Activated effector memory CD4-positive, alpha-beta T cell treated with Interleukin-2 at 50 U/mL for 16 hours (primary cell): ENCODE results near the gene ACER1.
A peak's percentile ranks its signal among the peaks of the same experiment; 100 is the strongest.
"Not testable (repeated sequence)": the region's sequence is repeated elsewhere in the genome, so short reads cannot be mapped to it uniquely, and the experiment has no call there.

Experiments used
- DNase-seq: peaks from one replicate; pipeline ENCODE4 v3.0.0-alpha.2; 2020

ACER1 gene, protein sequence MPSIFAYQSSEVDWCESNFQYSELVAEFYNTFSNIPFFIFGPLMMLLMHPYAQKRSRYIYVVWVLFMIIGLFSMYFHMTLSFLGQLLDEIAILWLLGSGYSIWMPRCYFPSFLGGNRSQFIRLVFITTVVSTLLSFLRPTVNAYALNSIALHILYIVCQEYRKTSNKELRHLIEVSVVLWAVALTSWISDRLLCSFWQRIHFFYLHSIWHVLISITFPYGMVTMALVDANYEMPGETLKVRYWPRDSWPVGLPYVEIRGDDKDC

DNA sequence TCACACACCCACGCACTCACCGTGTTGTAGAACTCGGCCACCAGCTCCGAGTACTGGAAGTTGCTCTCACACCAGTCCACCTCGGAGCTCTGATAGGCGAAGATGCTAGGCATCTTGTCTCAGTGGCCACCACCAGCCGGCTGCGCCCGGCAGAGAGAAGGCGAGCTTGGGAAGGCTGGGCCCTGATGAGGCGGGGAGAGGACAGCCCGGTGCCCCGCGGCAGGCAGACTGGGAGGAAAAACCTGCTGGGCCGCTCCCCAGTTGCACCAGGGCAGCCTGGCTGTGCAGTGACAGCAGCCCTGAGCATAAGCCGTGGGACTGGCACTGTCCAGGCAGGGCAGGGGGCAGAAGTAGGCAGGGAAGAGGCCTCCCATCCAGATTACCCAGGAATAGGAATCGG lies at the start of gene ACER1:
Gene ACER1, minus strand, starts transcription at position 174 of the 400 bp plus-strand sequence. Its CDS starts 61 bp downstream, at position 113.
- DNase-seq, result no peak

DNA sequence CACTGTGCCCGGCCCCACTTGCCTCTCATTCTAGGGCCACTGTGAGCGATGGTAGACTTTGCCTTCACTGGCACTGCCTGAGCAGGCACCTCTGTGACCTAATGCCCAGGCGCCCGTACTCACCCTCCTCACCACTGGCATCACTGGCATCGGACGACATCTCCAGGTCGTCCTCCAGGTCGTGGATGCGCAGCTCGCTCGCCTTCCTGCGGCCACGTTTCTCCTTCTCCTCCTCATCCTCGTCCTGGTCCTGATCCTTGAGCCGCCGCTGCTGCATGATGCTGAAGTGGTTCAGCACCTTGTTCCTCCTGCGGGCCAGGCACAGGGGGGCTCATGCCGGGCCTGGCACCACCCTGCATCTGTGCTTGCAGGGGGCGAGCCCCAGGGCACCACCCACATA lies 49.8 kb upstream of the ACER1 start:
- DNase-seq, result no peak

DNA sequence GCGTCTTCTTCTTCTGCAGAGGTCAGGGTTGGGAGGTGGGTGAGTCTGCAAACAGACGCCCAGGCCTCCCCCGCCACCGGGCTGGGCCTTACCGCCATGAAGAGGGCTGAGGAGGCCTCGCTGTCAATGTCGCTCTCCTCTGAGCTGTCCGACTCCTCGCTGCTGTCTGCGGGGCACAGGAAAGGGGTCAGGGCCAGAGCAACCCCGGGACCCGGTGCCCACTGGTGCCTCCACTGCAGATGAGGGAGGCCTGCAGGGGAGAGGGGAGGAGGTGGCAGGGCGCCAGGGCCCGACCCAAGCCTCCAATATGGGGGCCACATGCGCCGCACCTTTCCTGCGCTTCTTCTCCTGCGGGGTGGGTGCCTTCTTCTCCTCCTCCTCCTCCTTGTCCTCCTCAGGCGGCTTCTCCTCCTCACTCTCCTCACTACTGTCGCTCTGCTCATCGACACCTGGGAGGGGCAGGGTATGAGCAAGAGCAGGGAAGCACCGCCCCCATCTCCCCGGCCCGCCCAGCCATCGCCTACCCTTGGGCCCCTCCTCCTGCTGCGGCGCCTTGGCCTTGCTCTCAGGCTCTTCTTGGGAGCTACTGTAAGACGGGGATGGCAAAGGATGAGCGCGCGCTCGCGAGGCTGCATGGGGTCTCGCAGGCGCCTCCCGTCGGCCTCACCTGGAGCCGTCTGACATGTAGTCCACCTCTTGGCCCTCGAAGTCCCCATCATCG lies 47.8 kb upstream of the ACER1 start:
- no peak for DNase-seq

DNA sequence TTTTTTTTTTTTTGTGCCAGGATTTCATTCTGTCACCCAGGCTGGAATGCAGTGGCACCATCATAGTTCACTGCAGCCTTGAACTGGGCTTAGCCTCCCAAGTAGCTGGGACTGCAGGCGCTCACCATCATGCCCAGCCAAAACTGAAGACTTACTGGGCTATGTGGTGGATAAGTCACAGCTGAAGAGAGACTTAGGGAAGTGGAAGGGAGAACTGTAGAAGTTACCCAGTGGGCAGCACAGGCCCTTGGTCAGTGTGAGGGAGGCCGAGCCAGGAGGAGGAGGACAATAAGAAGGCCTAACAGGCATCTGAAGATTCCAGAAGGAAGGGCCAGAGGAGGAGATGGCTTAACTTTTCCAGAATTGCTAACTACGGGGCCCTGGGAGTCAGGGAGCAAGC lies 46.3 kb upstream of the ACER1 start:
- no peak for DNase-seq

DNA sequence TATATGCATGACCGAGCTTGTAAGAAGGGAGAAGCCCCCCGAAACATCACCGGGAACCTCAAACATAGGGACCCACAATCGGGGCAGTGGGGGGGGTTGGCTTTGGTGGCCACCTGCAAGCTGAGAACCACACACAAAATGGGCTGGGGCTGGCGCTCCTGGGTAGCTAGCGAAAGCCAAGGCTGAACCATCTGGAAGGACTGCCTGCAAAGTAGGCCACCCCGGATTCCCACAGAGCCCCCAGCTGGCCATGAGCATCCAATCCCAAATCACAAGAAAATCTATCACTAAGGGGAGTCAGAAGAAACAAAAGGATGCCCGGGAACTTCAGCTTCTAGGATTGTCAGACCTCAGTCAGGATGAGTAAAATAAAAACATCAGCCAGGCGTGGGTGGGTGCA lies 45.1 kb upstream of the ACER1 start:
- no peak for DNase-seq

DNA sequence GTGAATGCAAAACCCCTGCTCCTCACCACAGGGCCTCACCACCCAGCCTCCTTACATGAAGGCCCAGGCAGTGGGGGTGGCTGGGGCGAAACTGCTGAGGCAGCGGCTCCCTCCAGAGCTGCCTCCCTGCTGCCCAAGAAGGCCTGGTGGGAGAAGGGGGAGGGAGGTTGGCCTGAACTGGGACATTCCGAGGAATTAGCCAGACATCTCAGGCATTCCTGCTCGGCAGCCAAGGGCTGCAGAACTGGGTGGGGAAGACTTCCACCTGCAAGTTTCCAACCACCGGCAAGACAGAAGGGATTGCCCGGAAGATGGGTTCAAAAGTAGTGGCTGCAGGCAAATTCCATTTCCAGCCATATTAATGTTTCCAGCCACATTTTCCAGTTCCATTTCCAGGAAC lies 44.6 kb upstream of the ACER1 start:
- no peak for DNase-seq

DNA sequence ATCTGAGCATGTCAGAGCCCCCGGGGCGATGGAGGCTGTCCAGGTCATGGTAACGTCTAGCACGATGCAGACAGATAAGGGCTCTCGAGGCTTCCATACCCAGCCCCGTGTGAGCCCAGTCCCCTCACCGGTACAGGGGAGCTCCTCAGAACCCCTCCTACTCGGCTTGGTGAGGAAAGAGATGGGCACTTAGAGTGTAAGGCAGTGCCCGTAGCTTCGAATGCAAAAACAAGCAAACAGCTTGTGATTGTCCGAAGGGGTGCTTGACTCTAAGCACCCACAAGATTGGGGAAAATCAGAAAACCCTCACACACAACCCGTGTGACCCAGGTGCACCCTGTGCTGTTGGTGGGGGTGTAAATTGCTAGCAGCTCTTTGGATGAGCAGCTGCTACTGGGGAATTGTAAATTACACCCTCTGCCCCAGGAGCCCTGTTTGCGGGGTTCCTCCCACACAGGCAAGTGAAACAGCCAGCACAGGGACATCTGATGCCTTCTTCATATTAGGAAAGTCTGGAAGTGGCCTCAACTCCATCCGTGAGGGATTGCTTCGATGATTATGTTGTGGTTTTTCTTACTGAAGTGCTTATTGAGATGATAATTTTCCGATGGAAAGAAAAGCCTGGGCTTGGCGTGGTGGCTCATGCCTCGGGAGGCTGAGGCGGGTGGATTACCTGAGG lies 43.2 kb upstream of the ACER1 start:
- no peak for DNase-seq

DNA sequence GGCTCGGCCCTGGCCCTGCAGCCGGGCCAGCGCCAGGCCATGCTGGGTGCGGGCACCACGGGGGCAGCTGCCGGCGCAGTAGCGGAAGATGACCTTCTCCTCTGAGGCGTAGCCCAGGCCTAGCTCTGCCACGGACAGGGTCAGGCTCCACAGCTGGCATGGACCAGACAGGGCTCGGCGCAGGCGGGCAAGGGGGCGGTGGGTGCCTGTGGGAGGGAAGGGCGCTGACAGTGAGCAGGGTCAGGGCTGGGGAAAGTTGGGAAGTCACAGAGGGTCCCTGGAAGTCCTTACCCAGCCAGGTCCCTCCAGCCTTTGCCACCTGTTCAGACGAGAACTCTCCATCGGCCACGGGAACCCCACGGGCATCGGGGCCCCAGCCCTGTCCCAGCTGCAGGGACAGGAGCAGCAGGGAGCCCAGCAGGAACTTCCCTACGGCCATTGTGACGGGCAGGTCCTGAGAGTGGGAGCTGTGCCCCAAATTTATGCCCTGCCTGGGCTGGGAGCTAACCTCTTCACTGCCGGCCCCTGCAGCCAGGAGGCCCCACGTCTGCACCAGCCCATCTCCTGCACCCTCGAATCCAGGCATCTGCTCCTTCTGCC lies 42.1 kb upstream of the ACER1 start, which contains the start of gene PSPN:
Gene PSPN, minus strand, starts transcription at position 523 of the 600 bp plus-strand sequence. Its CDS starts 84 bp downstream, at position 439.
- no peak for DNase-seq

DNA sequence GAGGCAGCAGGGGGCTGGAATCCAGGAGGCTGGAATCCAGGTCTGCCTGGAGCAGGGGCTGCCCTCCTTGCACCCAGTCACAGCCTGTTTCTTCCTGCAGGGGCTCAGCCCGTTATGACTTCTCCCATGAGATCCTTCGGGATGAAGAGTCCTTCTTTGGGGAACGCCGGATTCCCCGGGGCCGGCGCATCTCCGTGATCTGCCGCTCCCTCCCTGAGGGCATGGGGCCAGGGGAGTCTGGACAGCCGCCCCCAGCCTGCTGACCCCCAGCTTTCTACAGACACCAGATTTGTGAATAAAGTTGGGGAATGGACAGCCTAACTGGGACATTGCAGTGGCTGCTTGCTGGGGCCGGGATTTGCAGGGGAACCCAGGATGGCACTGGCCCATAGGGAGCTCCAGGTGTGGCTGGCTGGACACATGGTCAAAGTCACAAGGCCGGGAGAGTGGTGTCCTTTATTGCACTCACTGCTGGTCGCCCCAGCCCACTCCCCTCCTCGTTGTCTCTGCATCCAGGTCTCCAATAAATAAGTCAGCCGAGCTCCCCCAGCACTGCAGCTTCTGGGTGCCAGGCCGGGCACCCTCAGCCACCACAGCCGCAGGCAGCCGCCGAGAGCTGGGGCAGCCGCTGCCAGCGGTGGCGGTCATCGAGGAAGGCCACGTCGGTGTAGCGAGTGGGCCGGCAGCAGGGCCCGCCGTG lies 41.4 kb upstream of the ACER1 start:
- no peak for DNase-seq

DNA sequence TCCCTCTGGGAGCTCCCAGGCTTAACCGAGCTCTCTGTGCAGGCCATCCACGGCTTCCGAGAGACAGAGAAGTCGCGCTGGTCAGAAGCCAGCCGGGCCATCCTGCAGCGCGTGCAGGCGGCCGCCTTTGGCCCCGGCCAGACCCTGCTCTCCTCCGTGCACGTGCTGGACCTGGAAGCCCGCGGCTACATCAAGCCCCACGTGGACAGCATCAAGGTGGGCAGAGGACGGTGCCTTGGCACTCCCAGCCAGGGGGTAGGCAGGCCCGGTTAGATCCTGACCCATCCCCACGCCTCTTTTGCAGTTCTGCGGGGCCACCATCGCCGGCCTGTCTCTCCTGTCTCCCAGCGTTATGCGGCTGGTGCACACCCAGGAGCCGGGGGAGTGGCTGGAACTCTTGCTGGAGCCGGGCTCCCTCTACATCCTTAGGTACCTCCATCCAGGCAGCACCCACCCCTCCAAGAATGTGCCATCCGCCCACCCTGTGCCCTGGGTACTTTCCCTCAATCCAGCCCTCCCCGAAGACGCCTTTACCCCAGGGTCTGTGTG lies 40.8 kb upstream of the ACER1 start:
- no peak for DNase-seq

DNA sequence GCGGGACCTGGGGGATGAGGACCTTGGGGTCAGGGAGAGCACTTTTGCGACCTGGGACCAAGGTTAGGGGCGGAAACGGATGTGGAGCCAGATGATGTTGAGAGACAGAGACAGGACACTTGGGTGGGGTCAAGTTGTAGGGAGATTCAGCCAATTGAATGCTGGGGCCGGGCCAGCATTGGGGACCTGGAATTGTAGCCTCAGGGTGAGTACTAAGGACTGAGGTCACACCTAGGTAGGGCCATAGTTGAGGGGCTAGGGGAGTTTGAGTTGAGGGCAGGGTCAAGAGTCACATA lies 40.3 kb upstream of the ACER1 start:
- no peak for DNase-seq

DNA sequence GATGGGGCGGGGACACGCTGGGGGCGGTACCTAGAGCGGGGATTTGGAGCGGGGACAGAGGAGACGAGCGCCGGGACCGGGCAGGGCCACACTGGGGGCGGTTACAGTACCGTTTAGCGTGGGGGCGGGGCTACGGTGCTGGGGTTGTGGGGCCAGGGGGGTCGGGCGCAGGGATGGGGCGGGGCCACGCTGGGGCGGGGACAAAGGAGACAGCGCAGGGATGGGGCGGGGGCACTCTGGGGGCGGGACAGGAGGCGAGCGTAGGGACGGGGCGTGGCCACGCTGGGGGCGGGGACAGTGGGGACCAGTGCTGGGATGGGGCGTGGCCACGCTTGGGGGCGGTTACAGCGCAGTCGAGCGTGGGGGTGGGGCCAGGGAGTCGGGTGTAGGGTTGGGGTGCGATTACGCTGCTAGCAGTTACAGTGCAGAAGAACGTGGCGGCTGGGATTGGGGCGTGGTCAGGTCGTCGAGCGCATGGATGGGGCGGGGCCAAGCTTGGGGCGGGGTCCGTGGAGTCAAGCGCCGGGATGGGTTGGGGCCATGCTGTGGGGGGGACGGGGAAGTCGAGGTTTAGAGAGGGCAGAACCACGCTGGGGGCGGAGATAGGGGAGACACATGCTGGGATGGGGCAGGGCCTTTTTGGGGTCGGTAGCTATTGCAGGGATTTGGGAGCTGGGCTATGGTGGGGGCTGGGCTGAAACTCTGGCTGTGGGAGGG lies 39.8 kb upstream of the ACER1 start:
- DNase-seq, result peak; percentile 95

DNA sequence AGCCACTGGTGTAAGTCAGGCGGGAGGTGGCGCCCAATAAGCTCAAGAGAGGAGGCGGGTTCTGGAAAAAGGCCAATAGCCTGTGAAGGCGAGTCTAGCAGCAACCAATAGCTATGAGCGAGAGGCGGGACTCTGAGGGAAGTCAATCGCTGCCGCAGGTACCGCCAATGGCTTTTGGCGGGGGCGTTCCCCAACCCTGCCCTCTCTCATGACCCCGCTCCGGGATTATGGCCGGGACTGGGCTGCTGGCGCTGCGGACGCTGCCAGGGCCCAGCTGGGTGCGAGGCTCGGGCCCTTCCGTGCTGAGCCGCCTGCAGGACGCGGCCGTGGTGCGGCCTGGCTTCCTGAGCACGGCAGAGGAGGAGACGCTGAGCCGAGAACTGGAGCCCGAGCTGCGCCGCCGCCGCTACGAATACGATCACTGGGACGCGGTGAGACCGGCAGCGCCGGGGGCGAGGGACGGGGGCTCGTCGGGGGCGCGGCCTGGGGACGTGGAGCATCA lies 39.2 kb upstream of the ACER1 start, which contains the start of gene ALKBH7:
Gene ALKBH7, plus strand, starts transcription at position 201 of the 502 bp plus-strand sequence. Its CDS starts 27 bp downstream, at position 228.
- DNase-seq, result peak; percentile 94

DNA sequence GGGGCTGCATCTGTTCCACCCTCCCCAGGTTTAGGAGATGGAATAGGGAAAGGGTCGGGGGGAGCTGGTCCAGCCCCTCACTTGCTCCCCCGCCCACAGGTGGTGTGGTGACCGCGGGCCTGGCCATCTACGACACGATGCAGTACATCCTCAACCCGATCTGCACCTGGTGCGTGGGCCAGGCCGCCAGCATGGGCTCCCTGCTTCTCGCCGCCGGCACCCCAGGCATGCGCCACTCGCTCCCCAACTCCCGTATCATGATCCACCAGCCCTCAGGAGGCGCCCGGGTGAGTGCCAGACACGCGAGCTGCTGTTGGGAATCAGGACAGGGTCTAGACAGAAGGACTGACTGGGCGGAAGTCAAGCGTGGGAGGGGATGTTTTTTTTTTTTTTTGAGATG lies 30.9 kb upstream of the ACER1 start:
- no peak for DNase-seq

DNA sequence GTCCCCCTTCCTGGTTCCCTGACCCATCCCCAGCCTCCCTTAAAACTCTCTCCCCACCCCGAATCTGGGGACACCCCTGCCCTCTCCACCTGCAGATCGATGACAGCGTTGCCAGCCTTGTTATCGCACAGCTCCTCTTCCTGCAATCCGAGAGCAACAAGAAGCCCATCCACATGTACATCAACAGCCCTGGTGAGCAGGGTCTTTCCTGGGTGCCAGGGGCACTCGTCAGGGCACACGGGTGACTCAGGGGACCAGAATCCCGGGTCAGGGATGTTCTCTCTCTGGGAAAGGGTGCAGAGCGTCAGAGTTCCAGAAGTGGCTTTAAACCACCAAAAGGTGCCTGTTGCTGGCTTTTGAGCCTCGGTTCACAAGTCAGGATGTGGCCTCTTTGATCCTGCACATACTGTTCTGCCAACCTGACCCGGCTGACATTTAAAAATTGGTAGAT lies 29.0 kb upstream of the ACER1 start:
- peak; percentile 38 for DNase-seq

DNA sequence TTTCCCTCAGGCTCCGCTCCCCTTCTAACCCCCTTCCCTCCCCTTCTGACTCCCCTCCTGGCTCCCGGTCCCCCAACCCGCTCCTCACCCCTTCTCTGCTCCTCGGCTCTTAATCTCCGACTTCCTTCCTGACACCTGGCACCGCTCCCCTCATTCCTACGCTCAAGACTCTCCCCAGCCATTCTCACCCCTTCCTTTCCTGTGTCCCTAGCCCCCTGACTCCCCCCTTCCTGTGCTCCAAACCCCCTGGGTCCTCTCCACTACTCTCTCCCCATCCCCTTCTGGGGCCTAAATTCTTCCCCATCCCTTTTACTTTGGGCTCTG lies 28.6 kb upstream of the ACER1 start:
- DNase-seq, result no peak

DNA sequence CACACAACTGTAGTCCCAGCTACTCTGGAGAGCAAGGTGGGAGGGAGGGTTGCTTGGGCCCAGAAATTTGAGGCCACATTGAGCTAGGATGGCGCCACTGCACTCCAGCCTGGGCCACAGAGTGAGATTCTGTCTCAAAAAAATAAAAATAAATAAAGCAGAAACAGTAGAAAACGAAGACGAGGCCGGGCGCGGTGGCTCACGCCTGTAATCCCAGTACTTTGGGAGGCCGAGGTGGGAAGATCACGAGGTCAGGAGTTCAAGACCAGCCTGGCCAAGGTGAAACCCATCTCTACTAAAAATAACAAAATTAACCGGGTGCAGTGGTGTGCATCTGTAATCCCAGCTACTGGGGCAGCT lies 27.4 kb upstream of the ACER1 start:
- not testable (repeated sequence) for DNase-seq

DNA sequence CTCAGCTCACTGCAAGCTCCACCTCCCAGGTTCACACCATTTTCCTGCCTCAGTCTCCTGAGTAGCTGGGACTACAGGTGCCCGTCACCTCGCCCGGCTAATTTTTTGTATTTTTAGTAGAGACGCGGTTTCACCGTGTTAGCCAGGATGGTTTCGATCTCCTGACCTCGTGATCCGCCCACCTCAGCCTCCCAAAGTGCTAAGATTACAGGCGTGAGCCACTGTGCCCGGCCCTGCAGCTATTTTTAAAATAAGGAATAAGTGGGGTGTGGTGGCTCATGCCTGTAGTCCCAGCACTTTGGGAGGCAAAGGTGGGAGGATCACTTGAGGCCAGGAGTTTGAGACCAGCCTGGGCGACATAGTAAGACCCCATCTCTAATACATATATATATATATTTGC lies 27.0 kb upstream of the ACER1 start:
- DNase-seq, result not testable (repeated sequence)

DNA sequence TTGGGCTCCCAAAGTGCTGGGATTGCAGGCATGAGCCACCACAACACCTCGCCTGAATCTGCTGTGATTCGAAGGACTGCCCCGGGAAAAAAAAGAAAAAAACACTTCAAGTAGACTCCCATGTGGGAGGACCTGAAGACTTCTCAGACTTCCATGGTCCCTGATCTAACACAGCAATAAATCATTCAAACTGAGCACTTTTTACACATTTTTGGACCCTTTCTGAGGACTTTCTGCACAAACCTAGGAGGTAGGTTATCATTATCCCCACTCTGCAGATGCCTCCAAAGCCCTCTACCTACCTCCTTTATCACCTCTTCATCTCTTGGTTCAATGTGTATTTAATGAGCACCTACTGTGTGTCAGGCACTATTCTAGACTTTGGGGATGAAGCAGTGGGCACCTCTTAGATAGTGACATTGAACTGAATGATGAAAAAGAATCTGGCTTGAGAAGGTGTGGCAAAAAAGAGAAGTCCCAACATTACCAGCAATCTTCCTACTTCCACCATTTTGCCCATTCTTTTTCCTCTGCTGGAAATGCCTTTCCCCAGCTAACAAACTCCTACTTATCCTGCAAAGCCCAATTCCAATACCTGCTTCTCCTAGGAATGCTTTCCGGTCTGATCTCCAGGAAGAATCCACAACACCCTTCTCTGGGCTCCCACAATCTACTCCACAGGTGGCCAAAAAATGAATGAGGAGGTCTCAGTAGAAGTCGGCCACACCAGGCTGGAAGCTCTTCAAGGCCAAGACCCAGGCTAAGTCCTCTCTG lies 26.3 kb upstream of the ACER1 start:
- no peak for DNase-seq

DNA sequence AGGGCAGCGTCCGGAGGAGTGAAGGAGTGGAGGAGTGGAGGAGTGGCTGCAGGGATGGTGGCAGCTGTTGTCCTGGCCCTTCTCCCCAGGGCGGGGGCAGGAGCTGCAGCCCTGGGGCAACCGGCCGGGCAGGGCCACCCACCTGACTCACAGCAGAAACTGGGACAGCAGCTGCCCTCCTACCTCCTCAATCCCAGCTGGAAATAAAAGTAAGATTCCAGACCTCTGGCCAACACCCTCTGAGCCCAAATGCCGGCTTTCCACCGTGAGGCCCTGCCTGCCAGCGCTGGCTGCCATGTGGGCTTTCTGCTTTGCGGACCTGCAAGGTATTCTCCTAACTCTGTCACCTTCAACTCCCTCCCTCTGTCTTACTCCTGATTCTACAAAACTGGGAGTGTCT lies 24.6 kb upstream of the ACER1 start:
- no peak for DNase-seq

DNA sequence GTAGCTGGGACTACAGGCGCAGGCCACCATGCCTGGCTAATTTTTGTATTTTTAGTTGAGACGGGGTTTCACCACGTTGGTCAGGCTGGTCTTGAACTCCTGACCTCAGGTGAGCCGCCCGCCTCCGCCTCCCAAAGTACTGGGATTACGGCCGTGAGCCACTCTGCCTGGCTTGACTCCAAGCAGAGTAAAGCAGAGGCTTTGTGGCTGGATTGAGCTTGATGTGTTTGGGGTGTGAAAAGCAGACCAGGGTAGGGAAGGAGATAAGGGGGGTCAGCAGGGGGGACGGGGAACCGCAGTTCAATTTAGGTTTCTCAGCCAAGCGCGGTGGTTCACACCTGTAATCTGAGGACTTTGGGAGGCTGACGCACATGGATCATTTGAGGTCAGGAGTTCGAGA lies 23.8 kb upstream of the ACER1 start:
- DNase-seq, result no peak
